Mammary epithelial cell (primary cell): ENCODE measurements around the gene GCG.

ENCODE experiments used
- EZH2 ChIP-seq: IDR thresholded peaks from 2 replicates; pipeline ENCODE4 v1.6.1; 2012; ENCODE audit warnings: low read length, inconsistent platforms, borderline replicate concordance
- TF ChIP-seq, protein P1 (sequence below), 2 donors: IDR thresholded peaks in 1 of 2; conservative IDR thresholded peaks in 1 of 2; 2 replicates each; pipeline ENCODE4 v1.5.1; 2011 to 2012; ENCODE audit warnings: inconsistent platforms in 2 of 2, low read length in 2 of 2, mild to moderate bottlenecking in 2 of 2, control low read depth in 1 of 2, low read depth in 1 of 2; ENCODE audit not compliant: insufficient read depth in 1 of 2; ENCODE audit errors: extremely low read depth in 1 of 2

DNA sequence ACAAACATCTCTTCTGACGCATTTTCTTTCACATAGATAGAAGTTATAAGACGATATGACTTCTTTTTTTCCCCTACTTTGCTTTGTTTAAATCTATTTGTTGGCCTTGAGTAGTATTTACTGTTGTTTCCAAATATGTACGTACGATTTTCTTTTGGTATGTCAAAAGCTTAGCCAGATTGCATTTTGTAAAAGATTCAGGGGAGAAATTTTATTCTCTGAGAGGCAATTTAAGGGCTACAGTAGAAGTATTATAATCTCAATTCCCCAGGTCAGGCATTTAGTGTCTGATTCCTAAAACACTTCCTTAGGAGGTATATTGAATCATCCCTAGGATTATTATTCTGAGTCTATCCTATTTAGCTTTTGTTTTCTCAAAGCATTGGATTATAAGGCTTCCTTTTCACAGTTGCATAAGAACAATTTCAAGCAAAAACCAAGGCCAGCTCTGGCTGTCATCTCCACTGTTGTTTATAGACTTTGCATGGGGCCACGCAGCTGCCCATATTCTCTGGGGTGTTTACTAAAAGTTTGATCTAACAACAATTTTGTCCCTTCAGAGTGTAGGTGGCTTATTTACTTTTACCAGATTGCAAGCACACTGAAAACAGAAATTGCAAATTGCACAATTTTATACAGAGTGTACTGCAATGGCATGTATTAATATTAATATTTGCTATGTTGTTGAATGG is 33.6 kb upstream of the GCG start:
- TF ChIP-seq, protein P1, sequence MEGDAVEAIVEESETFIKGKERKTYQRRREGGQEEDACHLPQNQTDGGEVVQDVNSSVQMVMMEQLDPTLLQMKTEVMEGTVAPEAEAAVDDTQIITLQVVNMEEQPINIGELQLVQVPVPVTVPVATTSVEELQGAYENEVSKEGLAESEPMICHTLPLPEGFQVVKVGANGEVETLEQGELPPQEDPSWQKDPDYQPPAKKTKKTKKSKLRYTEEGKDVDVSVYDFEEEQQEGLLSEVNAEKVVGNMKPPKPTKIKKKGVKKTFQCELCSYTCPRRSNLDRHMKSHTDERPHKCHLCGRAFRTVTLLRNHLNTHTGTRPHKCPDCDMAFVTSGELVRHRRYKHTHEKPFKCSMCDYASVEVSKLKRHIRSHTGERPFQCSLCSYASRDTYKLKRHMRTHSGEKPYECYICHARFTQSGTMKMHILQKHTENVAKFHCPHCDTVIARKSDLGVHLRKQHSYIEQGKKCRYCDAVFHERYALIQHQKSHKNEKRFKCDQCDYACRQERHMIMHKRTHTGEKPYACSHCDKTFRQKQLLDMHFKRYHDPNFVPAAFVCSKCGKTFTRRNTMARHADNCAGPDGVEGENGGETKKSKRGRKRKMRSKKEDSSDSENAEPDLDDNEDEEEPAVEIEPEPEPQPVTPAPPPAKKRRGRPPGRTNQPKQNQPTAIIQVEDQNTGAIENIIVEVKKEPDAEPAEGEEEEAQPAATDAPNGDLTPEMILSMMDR (conservative IDR thresholded peaks at IDR 0.05 in 1 of 2, IDR thresholded peaks at IDR 0.05 in 1 of 2; ENCODE audit: extremely low read depth in 1 of 2, insufficient read depth in 1 of 2, low read depth in 1 of 2, low read length in 2 of 2): no peak
- no peak for TF ChIP-seq EZH2
